CD4-positive, alpha-beta T cell treated with Interleukin-17A for 1 hour (primary cell): ENCODE data around the gene GANC.

ENCODE experiments used
- DNase-seq: peaks from one replicate; pipeline ENCODE4 v3.0.0-alpha.2; 2020

The GANC gene

DNA sequence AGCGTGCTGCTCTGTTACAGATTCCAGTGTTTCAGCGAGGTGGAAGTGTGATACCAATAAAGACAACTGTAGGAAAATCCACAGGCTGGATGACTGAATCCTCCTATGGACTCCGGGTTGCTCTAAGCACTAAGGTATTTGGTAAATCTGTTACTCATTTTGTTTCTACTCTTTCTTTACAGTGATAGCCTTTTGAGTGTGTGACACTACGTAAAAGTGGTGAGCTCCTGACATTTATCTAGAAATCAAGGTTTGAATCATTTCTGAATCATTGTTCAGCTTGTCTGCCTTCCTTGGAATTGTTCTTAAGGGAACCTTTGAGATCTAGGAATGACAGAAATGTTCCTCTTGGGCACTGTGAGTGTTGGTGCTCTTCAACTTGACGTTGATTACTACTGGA lies 75.1 kb downstream of the GANC start:
- DNase-seq, result no peak

DNA sequence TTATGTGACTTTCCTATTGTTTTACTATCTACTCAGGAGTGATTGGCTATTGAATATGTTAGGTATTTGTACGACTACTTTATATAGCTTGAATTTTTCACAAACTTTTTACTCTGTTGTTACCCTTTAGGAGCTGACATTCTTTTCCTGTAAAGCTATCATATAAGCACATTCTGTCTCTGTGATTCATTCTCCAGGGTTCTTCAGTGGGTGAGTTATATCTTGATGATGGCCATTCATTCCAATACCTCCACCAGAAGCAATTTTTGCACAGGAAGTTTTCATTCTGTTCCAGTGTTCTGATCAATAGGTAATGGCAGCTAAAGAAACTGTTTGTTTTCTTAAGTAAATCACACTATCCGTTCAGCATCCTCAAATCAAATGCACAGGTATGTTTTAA lies 76.2 kb downstream of the GANC start:
- no peak for DNase-seq

DNA sequence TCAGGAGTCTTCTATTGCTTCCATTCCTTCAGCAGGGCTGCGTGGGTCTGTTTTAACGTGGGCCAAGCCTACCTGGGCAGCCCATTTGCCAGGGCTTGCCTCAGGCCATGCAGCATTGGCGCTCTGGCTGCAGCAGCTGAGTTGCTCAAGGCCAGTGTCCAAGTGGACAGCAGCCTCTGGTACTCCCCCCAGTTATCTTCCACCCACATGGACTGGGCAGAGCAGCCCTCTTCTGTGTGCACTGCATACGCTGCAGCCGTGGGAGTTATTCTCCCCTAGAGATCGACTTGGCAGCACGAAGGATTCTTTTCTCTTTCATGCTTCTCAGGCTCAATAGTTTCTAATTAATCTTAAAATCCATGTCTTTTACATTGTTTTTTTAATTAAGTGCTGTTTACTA lies 79.4 kb downstream of the GANC start:
- no peak for DNase-seq

DNA sequence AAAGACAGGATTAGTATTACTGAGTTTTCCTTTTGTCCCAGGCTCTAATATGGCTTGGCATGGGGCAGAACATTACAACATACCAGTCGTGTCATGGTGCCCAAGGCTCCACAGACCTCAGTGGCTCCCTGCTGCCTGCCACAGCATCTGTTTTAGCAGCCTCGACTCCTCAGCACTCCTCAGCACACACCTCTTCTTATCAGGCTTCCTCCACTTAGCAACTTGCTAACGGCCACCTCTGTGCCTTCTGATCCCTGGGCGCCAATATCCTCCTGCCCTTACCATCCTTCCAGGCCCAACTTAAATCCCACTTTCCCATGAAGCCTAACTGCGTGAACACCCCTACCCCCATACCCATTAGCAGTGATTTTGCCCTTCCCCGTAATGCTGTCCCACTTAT lies 80.1 kb downstream of the GANC start:
- no peak for DNase-seq

DNA sequence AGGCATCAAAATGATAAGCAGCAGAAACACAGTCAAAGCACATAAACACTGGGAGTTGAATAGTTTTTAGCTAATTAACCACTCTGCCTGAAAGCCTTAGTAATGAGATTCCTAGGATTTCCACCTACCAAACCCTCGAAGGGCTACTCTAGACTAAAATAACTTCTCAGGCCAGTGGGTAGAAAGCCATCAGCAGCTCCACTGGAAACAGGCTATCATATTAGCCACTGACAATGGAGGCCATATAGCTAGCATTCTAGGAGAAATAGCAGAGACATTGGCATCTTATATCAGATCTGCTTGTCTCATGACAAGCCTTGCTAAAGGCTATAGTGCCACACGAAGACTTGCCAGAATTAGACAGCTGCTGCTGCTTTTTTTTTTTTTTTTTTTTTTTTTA lies 81.8 kb downstream of the GANC start:
- DNase-seq, result no peak

DNA sequence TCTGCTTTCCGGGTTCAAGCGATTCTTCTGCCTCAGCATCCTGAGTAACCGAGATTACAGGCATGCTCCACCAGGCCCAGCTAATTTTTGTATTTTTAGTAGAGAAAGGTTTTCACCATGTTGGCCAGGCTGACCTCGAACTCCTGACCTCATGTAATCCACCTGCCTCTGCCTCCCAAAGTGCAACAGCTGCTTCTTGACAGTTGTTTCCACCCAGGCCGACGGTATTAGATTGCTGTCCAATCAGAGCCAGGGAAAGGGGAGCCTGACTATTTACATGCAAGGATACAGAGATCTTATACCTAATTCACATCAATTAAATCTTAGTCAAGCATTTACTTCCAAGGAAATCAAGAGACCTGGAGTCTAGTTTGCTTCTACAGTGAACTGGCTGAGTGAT lies 82.3 kb downstream of the GANC start:
- DNase-seq, result no peak

DNA sequence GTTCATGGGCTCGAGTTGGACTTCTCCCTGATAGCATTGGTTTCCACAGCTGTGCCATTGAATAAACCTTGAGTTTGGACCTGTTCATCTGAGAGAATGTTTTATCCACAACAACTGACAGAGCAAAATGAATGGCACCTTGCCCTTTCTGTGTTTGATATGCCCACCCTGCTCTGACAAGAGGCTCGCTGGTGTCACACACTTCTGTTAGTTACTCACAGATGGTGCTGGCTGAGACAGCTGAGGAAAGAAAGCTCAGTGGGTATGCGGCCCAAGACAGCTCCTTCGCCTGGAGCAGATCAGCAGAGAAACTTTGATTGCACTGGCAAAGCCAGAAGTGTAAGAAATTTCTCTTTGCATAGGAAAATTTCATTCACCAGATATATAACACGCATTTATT lies 83.8 kb downstream of the GANC start:
- DNase-seq, result no peak

DNA sequence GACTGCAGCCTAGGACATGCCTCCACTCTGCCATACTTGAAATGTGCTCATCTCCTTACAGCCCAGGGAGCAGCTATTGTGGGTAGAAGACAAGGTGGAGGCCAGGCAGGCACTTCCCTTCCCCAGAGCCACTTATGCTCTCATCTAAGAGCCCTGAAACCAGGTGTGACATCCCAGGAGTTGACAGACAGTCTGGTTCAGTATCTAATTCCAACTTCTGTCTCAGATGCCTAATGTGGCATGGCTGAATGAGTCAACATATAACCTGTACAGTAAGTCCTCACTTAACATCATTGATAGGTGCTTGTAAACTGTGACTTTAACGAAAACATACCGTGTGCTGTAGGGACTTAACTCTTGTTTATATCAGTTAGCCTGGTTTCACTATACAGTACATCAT lies 85.1 kb downstream of the GANC start:
- DNase-seq, result no peak

DNA sequence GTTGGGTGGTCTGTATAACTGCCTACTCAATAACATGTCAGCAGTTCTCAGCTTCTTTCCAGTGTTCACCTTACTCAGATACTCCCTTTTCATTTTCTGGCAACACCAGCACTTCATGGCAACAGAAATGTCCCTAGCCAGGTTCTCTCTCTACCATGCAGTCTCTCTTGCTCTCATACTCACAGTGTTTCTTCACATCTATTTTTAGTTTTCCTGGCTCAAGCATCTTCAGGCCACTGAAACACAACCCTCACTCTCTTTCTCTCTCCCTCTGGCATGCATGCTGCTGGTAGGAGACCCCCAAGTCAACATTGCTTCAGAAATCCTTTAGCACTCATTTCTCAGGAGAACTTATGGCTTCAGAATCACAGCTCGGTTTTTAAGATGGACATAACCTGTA lies 86.2 kb downstream of the GANC start, which contains the start of gene CAPN3:
TSS of gene CAPN3 (plus strand) at position 253 of the 400 bp plus-strand sequence. CDS start 305 bp downstream, outside the sequence.
- no peak for DNase-seq

DNA sequence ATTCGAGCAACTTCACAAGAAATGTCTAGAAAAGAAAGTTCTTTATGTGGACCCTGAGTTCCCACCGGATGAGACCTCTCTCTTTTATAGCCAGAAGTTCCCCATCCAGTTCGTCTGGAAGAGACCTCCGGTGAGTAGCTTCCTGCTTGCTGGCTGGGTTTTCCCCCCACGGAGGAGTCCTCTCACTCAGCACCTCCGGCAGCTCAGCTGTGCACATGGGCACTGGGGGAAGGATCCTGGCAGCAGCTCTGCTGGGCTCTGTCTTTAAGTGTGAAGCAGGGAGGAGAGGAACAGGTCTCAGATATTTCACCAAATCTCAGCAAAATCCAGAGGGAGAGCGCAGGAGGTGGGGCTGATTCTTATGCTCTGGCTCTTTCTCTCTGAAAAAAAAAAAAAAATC lies 87.0 kb downstream of the GANC start:
- DNase-seq, result no peak

DNA sequence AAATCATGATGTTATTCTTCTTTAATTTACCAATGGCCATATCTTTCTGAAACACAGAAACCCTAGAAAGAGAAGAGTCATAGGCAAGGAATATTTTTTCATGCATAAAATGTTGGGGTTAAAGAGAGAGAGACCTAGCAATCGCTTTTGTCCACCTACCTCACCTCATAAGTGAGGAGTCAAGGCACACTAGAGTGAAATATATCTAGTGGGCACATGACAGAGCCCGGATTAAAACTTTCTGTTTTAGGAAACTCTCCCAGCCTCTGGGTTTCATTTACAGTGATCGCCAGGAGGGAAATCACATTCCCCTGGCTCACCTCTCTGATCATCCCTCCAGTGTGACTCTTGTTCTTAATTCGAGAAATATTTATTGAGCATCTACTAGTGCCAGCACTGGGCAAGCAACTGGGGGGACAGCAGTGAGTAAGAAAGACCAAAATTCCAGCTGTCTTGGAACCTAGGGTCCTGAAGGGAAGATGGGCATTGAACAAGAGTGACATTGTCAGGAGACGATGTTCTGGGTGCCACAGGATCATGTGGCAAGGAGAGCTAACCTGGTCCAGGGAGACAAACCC lies 87.6 kb downstream of the GANC start:
- no peak for DNase-seq

DNA sequence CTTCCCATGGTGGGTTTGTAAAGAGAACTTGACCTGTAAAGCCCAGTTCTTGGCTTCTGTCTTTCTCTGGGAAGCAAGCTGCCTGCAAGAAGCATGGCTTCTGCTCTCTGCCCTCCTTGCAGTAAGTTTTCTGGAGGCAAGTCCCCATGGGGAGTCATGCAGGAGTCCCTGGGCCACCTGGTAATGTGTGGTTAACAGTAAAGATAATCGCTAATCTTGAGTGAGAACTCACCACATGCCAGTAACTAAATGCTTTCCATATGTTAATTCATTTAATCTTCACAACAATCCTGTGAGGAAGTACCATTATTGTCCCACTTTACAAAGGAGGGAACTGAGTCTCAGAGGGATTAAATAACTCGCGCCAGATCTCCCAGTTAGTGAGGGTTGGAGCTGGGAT lies 90.5 kb downstream of the GANC start:
- no peak for DNase-seq

DNA sequence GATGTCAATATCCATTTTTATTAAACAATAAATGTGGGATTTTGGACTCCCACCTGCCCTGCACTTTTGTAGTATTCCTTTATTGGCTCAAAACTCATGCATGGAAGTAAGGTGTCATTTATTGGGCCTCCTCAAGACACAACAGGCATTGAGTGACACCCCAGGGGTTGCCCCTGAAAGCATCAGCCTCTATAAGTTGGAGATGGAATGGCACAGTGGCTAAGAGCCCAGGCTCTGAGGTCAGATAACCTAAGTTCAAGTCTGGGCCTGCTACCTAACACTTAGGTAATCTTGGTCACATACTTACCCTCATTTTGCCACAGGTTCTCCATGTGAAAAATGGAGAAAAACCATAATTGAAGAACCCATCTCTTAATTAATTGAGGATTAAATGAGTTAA lies 90.9 kb downstream of the GANC start:
- no peak for DNase-seq

DNA sequence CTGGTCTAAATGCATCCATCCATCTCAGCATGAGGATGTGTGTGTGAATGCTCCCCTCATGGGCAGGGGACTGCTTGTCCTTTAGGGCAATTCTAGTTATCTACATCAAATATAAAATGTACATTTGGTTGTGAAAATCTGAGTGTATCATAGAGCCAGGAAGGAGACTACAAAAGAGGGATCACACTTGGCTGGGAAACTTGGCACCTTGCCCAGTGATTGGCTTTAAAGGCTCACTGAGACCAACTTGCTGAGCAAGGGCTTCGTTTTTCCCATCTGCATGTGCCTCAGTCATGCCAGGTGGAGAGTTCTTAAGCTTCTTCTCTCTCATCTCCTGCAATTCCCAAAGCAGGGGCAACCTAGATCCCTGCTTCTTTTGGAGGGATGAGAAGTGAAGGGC lies 91.5 kb downstream of the GANC start:
- DNase-seq, result no peak

DNA sequence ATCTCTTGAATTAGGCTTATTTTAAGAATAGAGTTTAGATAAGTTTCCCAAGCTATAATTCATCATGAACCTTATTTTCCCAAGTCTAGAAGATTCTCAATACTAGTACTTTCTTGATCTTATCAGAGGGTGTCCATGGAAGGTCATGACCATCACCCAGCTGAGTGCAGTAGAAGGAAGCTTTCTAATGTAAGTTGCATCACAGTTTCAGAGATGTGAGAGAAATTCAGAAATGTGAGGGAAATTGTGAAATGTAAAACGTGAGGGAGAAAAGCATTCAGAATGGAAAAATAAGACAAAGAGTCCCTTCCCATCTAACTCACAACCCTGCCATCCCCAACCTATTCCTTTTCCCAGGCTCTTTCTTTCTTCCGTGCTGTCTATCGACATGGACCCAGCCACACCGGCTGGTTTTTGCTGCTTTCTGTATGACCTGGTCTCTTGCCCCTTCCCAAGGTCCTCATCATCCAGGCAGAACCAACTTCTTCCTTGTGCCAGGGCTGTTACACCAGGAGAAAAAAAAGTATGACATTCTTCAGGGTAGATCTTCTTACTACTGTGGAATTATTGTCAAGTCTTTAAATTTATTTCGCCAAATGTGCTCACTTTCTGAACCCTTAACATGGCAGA lies 93.0 kb downstream of the GANC start:
- no peak for DNase-seq

DNA sequence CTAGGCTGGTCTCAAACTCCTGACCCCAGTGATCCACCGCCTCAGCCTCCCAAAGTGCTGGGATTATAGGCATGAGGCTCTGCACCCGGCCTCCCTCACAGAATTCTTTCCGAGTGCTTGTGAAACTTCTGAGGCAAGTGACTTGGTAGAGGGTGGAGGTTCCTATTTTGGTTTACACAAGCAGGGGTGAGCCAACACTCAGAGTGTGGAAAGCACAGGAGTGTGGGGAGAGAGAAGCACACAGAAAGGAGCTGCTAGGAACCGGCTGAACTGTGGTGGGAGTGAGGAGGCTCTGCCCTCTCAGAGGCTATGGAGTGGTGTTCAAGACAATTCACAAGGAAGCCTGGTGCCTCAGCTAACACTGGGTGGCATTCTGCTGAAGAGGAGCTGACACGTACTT lies 94.0 kb downstream of the GANC start:
- peak; percentile 1 for DNase-seq

DNA sequence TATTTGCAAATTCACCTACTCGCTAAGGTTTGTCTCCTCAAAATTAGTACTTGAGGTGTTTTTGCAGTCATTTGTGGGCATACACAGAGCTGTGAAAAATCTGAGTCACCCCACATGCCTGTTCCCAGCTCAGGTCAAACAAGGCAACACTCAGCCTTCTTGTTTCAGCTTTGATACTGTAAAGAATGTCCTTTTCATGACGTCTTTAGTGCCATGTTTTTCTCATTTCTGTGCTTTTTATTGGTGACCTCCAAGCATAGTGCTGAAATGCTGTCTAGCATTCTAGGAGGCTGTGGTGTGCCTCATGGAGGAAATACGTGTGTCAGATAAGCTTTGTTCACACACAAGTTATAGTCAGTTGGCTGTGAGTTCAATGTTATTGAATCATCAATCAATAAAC lies 95.1 kb downstream of the GANC start:
- DNase-seq, result no peak

DNA sequence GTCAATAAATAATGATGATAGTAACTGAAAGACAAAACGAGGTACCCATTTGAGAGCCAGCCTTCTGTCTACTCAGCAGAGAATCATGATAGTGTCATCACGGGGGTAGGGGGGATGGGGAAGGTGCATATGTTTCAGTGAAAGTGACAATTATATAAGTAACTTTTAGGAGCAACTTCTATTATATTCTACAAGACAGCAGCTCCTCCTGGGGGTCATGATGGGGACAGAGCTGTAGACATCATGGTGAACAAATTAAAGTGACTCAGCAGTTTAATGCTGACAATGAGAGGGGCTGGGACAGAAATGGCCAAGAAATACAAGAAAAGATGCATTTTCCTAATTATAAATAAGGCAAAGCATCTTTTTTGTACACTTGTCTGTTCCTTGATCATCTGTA lies 98.1 kb downstream of the GANC start:
- DNase-seq, result peak; percentile 5

DNA sequence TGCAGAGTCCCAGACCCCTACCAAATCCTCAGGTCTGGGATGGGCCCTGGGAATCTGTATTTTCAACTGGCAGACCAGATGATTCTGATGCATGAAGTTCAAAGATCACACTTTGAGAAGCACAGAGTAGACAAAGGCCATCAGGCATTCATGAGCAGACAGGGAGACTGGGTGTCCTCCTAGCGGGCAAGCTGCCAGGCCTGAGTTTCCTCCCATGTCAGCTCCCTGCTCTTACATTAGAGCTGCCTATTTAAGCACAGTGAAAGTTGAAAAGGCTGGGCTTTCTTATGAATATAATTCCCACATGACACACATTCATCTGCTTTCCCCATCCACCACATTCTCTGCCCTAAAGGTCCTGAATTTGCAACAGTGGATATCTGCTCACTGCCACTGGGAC lies 100.3 kb downstream of the GANC start:
- no peak for DNase-seq

DNA sequence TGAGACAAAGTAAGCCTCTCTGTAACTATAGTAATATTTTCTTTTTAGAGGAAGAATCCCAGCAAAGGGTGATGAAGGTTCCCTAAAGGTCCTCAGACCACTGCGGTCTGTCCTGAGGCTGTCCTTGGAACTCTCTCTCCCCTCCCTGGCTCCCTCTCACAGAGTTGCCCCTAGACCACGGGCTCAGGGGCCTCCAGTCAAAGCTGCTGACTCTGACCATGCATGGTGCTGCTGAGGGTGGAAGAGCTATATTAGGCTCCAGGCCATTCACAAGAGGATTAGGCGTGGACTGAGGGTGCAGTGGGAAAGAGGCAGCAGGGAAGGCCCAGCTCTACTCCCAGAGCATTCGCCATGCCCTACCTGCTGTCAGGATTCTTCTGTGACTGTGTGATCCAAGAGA lies 100.9 kb downstream of the GANC start:
- DNase-seq, result no peak

DNA sequence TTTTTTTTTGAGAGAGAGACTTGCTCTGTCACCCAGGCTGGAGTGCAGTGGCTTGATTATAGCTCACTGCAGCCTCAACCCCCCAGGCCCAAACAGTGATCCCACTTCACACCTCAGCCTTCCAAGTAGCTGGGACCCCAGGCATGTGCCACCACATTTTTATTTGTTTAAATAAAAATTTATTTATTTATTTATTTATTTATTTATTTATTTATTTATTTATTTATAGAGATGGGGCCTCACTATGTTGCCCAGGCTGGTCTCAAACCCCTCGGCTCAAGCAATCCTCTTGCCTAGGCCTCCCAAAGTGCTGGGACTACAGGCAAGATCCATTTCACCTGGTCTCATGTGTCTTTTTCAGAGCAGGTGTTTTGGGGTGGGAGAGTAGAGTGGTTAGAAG lies 101.8 kb downstream of the GANC start:
- no peak for DNase-seq

DNA sequence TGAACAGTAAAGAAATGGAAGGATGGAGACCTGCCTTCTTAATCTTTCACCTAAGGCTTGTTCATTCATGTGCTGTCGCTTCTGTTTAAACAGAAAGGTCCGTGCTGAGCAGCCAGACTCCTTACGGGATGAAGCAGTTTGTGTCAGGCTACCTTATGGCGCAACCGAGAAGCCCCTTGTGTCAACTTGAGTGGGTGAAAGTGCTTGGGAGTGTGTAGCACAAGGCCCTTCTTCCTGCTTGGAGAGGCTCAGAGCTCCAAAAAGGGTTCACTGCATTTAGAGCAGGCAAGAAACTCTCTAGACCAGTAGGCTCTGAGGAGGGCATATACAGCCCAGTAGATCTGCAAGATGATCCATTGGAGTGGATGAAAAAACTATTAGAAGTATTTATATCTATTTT lies 102.3 kb downstream of the GANC start:
- DNase-seq, result no peak

DNA sequence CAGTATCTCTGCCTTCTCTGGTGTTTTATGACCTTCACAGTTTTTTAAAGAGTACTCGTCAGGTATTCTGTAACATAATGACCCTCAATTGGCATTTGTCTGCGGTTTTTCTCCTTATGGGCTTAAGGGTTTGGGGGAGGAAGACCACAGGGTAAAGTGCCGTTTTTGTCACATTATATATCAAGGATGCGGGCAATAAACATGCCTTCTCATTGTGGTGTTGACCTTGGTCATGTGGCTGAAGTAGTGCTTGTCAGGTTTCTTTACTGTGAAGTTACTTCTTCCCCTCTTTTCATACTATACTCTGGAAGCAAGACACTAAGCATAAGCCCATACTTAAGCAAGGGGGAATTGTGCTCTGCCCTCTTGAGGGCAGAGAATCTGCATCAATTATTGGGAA lies 102.9 kb downstream of the GANC start:
- DNase-seq, result no peak

DNA sequence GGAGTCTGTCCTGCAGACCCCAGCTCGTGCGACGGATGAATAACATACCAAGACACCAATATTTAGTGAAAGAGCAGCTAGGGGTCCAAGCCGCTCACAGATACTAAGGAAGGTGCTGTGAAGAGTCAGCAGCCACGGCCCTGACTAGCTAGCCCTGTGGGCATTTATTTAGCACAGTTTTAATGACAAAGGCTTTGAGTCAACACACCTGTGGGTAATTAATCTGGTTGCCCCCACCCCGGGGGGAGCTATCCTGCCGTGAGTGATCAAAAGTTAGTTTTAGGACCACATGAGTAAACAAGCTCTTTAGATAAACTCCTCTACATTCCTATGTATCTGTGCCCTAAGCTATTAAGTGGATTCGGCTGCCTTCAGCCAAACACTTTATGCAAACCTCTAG lies 105.0 kb downstream of the GANC start:
- no peak for DNase-seq

DNA sequence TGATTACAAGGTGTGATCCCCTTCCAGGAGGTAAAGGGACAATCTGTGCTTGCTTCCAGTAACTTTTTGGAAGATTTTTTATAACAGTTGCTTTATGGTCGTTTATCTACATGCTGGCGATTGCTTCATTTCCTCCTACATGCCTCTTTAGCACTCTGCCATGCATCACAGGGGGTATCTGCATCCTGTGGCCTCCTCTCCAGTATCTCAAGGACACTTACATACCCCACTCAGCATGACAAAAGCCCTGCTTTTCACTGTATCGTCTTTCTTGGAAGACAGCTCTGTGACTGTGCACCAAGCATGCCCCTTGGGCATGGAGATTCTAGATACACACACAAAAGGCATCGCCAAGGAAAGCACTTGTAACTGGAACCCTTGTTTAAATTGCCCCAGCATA lies 111.6 kb downstream of the GANC start:
- no peak for DNase-seq
